Measurements from ENCODE around the gene SPCS3. TPM values are rescaled to one million over a fixed set of nuclear protein-coding genes. Genes with fewer than 3 reads are reported as not detected.

SPCS3 gene
- total RNA-seq, 1 donor from 2014 or later, result 106 TPM

- H3K9me3 Mint-ChIP-seq, result peaks cover 14% of the 10 kb centered on the region
- DNase-seq (ENCODE audit: extremely low spot score, unreplicated experiment), result no peak
- H3K27ac Mint-ChIP-seq, result no peak overlapping the region
- no peak overlapping the region for H3K4me3 Mint-ChIP-seq
- peaks cover 9% of the 10 kb centered on the region for H3K36me3 Mint-ChIP-seq
- TF ChIP-seq, protein P1, sequence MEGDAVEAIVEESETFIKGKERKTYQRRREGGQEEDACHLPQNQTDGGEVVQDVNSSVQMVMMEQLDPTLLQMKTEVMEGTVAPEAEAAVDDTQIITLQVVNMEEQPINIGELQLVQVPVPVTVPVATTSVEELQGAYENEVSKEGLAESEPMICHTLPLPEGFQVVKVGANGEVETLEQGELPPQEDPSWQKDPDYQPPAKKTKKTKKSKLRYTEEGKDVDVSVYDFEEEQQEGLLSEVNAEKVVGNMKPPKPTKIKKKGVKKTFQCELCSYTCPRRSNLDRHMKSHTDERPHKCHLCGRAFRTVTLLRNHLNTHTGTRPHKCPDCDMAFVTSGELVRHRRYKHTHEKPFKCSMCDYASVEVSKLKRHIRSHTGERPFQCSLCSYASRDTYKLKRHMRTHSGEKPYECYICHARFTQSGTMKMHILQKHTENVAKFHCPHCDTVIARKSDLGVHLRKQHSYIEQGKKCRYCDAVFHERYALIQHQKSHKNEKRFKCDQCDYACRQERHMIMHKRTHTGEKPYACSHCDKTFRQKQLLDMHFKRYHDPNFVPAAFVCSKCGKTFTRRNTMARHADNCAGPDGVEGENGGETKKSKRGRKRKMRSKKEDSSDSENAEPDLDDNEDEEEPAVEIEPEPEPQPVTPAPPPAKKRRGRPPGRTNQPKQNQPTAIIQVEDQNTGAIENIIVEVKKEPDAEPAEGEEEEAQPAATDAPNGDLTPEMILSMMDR (conservative IDR thresholded peaks at IDR 0.05), result no peak
- H3K4me1 Mint-ChIP-seq (ENCODE audit: unreplicated experiment), result no peaks in the 10 kb centered on the region
- H3K27me3 Mint-ChIP-seq, result no peaks in the 10 kb centered on the region
These were observed 30.9 kb downstream of the SPCS3 start for GRCh38 chr4:176350671-176351070.

DNA sequence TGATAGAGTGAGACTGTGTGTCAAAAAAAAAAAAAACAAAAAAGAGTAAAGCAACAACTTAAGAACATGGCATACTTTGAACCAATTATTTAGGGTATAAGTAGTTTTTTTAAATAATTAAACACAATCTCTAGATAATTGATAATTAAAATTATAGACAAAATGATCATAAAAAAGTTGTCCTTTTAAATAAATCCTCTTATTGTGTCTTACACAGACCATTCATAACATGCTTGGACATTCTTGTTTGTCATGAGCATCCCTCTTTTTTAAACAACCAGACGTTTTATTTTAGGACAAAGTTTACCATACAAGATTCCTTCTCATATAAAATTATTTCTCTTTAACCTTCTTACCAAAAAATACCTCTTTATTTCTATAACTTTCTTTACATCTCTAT lies 35.1 kb downstream of the SPCS3 start:
- no peaks in the 10 kb centered on the region for H3K4me1 Mint-ChIP-seq (ENCODE audit: unreplicated experiment)
- no peak overlapping the region for H3K4me3 Mint-ChIP-seq
- DNase-seq (ENCODE audit: extremely low spot score, unreplicated experiment), result no peak
- peaks cover 11% of the 10 kb centered on the region for H3K9me3 Mint-ChIP-seq
- no peaks in the 10 kb centered on the region for H3K36me3 Mint-ChIP-seq
- no peaks in the 10 kb centered on the region for H3K27me3 Mint-ChIP-seq
- H3K27ac Mint-ChIP-seq, result no peak overlapping the region
- TF ChIP-seq, protein P1 (conservative IDR thresholded peaks at IDR 0.05), result no peak

DNA sequence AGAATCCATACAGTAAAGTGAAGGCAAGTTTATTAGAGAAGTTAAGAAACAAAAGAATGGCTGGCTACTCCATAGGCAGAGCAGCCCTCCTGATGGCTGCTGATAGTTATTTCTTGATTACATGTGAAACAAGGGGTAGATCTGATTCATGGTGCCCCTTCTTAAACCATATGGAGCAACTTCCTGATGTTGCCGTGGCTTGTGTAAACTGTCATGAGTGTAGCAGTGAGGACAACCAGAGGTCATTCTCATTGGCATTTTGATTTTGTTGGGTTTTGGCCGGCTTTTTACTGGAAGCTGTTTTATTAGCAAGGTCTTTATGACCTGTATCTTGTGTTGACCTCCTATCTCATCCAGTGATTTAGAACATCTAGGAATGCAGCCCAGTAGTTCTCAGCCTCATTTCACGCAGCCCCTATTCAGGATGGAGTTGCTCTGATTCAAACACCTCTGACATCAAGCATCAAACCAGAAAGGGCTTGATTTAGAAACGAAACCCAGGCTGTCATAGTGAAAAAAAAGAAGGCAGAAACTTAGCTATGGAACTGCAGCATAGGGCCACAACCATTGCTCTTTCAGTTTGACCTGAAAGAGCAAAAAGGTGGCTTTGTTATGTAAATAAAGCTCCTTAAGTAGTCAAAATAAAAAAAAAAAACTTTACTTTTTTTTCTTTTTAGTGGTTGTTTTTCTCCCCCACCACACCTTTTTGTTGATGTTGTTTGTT lies 37.8 kb downstream of the SPCS3 start:
- H3K27me3 Mint-ChIP-seq, result no peaks in the 10 kb centered on the region
- DNase-seq (ENCODE audit: extremely low spot score, unreplicated experiment), result no peak
- TF ChIP-seq, protein P1 (conservative IDR thresholded peaks at IDR 0.05), result no peak
- H3K27ac Mint-ChIP-seq, result no peak overlapping the region
- no peaks in the 10 kb centered on the region for H3K4me1 Mint-ChIP-seq (ENCODE audit: unreplicated experiment)
- peaks cover 11% of the 10 kb centered on the region for H3K9me3 Mint-ChIP-seq
- no peaks in the 10 kb centered on the region for H3K36me3 Mint-ChIP-seq
- no peak overlapping the region for H3K4me3 Mint-ChIP-seq

- no peak for DNase-seq (ENCODE audit: extremely low spot score, unreplicated experiment)
- peaks cover 8% of the 10 kb centered on the region for H3K9me3 Mint-ChIP-seq
- TF ChIP-seq, protein P1 (conservative IDR thresholded peaks at IDR 0.05), result no peak
- H3K4me1 Mint-ChIP-seq (ENCODE audit: unreplicated experiment), result no peaks in the 10 kb centered on the region
- H3K27me3 Mint-ChIP-seq, result no peaks in the 10 kb centered on the region
- no peak overlapping the region for H3K4me3 Mint-ChIP-seq
- H3K36me3 Mint-ChIP-seq, result no peaks in the 10 kb centered on the region
- H3K27ac Mint-ChIP-seq, result no peak overlapping the region
These were observed 38.3 kb downstream of the SPCS3 start for GRCh38 chr4:176358083-176358469.

DNA sequence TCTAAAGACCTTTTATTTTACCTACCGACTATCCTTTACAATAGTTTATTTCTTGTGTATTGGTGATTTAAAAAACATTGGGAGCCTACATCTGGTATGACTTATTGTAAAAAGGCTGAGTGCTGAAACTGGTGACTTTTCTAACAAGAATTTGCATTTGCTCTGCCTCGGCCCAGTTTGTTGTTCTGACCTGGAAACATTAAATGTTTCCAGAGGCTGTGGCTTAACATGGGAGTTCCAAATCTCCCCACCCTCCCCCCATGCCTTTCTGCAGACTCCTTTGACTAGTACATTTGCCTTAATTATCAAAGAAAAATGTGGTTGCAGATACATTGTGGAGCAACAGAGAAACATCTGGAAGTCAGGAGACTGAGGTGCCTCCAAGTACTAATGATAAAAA lies 39.8 kb downstream of the SPCS3 start:
- TF ChIP-seq, protein P1 (conservative IDR thresholded peaks at IDR 0.05), result no peak
- no peak overlapping the region for H3K27ac Mint-ChIP-seq
- no peak overlapping the region for H3K4me3 Mint-ChIP-seq
- H3K27me3 Mint-ChIP-seq, result no peaks in the 10 kb centered on the region
- no peaks in the 10 kb centered on the region for H3K9me3 Mint-ChIP-seq
- no peaks in the 10 kb centered on the region for H3K36me3 Mint-ChIP-seq
- H3K4me1 Mint-ChIP-seq (ENCODE audit: unreplicated experiment), result no peaks in the 10 kb centered on the region
- DNase-seq (ENCODE audit: extremely low spot score, unreplicated experiment), result no peak
